ENCODE results near the gene CASP3.

GRCh38 chr4:184645904-184646610, 3.2 kb downstream of the CASP3 start:
- TF ChIP-seq CTCF (IDR thresholded peaks at IDR 0.05; ENCODE audit: borderline replicate concordance, extremely low read depth, low read length, poor library complexity, severe bottlenecking) (no peak), EZH2 (IDR thresholded peaks at IDR 0.05; ENCODE audit: borderline replicate concordance, low read depth, low read length, severe bottlenecking) (no peak)
